Ovary (tissue), 3 donors: ENCODE data around the gene PRL.

Experiments used
- CTCF ChIP-seq, 3 donors: fragments of 450-650 bp in 2 of 3; fragments of 200-600 bp in 1 of 3; IDR thresholded peaks; one replicate each; pipeline versions ENCODE4 v1.5.1 to v1.8.0; 2016 to 2022; ENCODE audit warnings: antibody characterized with exemption in 3 of 3, mild to moderate bottlenecking in 1 of 3
- EP300 ChIP-seq: sonication (generic); formaldehyde crosslinking; IDR thresholded peaks from one replicate; pipeline ENCODE4 v1.6.1; 2017; ENCODE audit warnings: antibody characterized with exemption
- donor health status: DM: no; HTN: no; CAD: no.

- TF ChIP-seq CTCF (IDR thresholded peaks at IDR 0.05) = no peak
- TF ChIP-seq EP300 = no peak
Measured at GRCh38 chr6:22253955-22254655, 42.7 kb downstream of the PRL start.
